KMS-11 (cell line): ENCODE measurements around the gene TC2N.

Experiments
- H2AFZ ChIP-seq: fragments of 200-600 bp; sonication (generic); 2 replicates; pipeline ENCODE4 v1.6.1; 2016; ENCODE audit warnings: antibody characterized with exemption, mixed run types, low read depth
- H3K27ac ChIP-seq: fragments of 200-600 bp; sonication (generic); 2 replicates; pipeline ENCODE4 v1.6.1; 2016; ENCODE audit warnings: mild to moderate bottlenecking, mixed run types
- H3K27me3 ChIP-seq: fragments of 200-600 bp; sonication (generic); 2 replicates; pipeline ENCODE4 v1.6.1; 2017; ENCODE audit warnings: mild to moderate bottlenecking, low read depth, mixed run types, moderate library complexity; ENCODE audit not compliant: insufficient read depth
- H3K36me3 ChIP-seq: fragments of 200-600 bp; sonication (generic); 2 replicates; pipeline ENCODE4 v1.6.1; 2017; ENCODE audit warnings: mild to moderate bottlenecking, mixed run types; ENCODE audit not compliant: insufficient read depth
- H3K4me1 ChIP-seq: fragments of 200-600 bp; sonication (generic); 2 replicates; pipeline ENCODE4 v1.6.1; 2016; ENCODE audit warnings: mild to moderate bottlenecking, low read depth, mixed run types; ENCODE audit not compliant: poor library complexity, severe bottlenecking
- H3K4me2 ChIP-seq: fragments of 200-600 bp; sonication (generic); 2 replicates; pipeline ENCODE4 v1.7.0; 2016; ENCODE audit warnings: mild to moderate bottlenecking, mixed run types
- H3K4me3 ChIP-seq: fragments of 200-600 bp; sonication (generic); IDR thresholded peaks from 2 replicates; pipeline ENCODE4 v1.6.1; 2017; ENCODE audit warnings: low read depth, low read length, mixed read lengths; ENCODE audit not compliant: insufficient read depth
- H3K79me2 ChIP-seq: fragments of 200-600 bp; sonication (generic); 2 replicates; pipeline ENCODE4 v1.6.1; 2016; ENCODE audit warnings: low read depth, mixed run types; ENCODE audit not compliant: insufficient read depth
- H3K9ac ChIP-seq: fragments of 200-600 bp; sonication (generic); 2 replicates; pipeline ENCODE4 v1.6.1; 2016; ENCODE audit warnings: mild to moderate bottlenecking, mixed run types
- H4K20me1 ChIP-seq: fragments of 200-600 bp; sonication (generic); 2 replicates; pipeline ENCODE4 v1.6.1; 2016; ENCODE audit warnings: mild to moderate bottlenecking, mixed run types; ENCODE audit not compliant: insufficient read depth
- TF ChIP-seq, protein P1 (sequence below): fragments of 200-600 bp; sonication (generic); conservative IDR thresholded peaks from 2 replicates; pipeline ENCODE4 v1.6.1; 2017; ENCODE audit warnings: low read depth, mild to moderate bottlenecking, antibody characterized with exemption, low read length, moderate library complexity, mixed read lengths

The TC2N gene

DNA sequence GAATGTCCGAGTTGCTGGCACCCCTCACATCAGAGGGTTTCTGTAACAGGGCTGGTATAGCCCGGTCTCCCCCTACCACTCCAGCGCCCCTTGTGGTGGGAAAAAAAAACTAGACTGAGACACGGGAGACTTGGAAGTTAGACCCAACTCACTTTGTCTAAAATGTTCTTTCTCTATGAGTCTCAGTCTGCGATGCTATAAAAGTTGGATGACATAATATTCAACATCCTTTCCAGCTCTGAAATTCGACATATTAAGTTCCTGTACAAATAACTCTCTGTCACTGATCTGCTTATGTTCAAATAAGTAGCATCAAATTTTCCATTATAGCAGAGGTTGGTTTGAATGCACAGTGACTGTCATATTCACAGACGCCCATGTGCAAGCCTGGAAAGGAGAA, 25.7 kb upstream of the TC2N start:
- H4K20me1 ChIP-seq = no peaks in the 10 kb centered on the region
- TF ChIP-seq, protein P1, sequence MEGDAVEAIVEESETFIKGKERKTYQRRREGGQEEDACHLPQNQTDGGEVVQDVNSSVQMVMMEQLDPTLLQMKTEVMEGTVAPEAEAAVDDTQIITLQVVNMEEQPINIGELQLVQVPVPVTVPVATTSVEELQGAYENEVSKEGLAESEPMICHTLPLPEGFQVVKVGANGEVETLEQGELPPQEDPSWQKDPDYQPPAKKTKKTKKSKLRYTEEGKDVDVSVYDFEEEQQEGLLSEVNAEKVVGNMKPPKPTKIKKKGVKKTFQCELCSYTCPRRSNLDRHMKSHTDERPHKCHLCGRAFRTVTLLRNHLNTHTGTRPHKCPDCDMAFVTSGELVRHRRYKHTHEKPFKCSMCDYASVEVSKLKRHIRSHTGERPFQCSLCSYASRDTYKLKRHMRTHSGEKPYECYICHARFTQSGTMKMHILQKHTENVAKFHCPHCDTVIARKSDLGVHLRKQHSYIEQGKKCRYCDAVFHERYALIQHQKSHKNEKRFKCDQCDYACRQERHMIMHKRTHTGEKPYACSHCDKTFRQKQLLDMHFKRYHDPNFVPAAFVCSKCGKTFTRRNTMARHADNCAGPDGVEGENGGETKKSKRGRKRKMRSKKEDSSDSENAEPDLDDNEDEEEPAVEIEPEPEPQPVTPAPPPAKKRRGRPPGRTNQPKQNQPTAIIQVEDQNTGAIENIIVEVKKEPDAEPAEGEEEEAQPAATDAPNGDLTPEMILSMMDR = peak; percentile 60
- H3K27me3 ChIP-seq = no peaks in the 10 kb centered on the region
- no peak overlapping the region for H2AFZ ChIP-seq
- no peak overlapping the region for H3K27ac ChIP-seq
- H3K4me3 ChIP-seq = no peak overlapping the region
- H3K4me2 ChIP-seq = no peak overlapping the region
- H3K4me1 ChIP-seq = no peaks in the 10 kb centered on the region
- H3K79me2 ChIP-seq = no peaks in the 10 kb centered on the region
- no peaks in the 10 kb centered on the region for H3K36me3 ChIP-seq
- no peak overlapping the region for H3K9ac ChIP-seq

DNA sequence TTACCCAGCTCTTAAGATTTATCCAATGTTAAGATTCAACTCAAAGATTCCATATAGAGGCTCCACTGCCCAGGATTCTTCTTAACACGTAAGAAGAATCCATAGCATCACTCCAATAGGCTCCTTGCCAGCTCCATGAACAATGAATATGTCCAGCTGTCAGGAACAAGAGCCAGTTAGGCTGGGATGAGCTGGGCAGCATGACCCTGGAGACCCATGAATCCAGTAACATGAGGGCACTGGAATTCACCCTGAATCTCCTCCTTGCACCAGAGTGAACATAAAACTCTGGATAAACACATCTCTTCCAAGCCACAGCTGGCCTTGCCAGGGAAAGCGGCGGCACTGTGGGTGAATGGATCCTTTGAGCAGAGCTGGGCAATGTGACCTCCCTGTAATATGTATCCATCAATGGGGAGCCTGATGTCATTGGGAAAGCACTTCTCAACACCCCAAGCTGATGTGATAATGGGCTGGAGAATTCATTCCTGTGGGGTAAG, 24.4 kb upstream of the TC2N start:
- H3K4me1 ChIP-seq = no peaks in the 10 kb centered on the region
- H3K4me2 ChIP-seq = no peak overlapping the region
- TF ChIP-seq, protein P1 = no peak

DNA sequence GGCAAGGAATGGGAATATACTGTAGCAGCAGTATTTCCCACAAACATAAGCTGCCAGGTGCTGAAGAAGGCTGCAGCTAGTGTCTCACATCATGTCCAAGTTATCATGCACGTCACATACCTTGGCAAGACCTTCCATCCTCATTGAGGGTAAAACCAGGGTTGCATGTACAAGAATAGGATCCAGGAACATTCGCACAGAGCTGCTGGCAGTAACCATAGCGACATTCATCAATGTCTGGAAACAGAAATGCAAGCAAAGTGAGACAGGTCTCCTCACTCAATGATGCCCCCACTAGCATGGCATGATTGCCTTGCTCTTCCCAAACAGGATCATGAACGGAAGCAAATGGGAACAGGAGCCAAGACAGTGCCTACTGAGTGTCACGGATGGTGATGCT, 23.8 kb upstream of the TC2N start:
- H3K4me2 ChIP-seq = no peak overlapping the region
- no peak overlapping the region for H2AFZ ChIP-seq
- TF ChIP-seq, protein P1 = no peak
- no peaks in the 10 kb centered on the region for H3K36me3 ChIP-seq
- H3K27ac ChIP-seq = no peak overlapping the region
- H3K79me2 ChIP-seq = no peaks in the 10 kb centered on the region
- H4K20me1 ChIP-seq = no peaks in the 10 kb centered on the region
- no peak overlapping the region for H3K9ac ChIP-seq
- H3K4me1 ChIP-seq = no peaks in the 10 kb centered on the region
- no peak overlapping the region for H3K4me3 ChIP-seq
- H3K27me3 ChIP-seq = no peaks in the 10 kb centered on the region

More for the DNA sequence above, 24.4 kb upstream of the TC2N start:
- Histone ChIP-seq H3K36me3 (no peaks in the 10 kb centered on the region), H3K27ac (no peak overlapping the region), H3K79me2 (no peaks in the 10 kb centered on the region), H3K27me3 (no peaks in the 10 kb centered on the region), H3K4me3 (no peak overlapping the region), H3K9ac (no peak overlapping the region), H4K20me1 (no peaks in the 10 kb centered on the region), H2AFZ (no peak overlapping the region)

DNA sequence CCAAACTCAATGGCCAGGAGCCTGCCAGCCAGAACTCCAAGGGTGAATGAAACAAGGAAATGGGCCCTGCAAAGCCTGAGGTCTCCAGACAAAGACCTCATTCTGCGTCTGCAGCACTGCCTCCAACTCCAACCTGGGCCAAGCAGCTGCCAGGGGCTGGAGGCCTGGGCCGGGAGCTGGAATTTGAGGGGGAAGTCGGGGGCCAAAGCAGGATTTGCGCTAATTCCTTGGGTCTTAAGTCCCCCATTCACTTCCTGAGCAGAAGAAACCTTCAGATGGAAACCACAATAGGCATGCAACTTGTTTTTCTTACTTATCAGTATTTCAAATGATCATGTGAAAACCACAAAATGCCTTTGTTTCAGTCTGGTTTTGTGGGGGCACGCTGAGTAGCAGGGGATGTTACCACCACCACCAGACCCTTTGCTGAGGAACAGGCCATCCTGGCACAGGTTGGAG, 23.0 kb upstream of the TC2N start:
- Histone ChIP-seq H2AFZ (no peak overlapping the region), H3K36me3 (no peaks in the 10 kb centered on the region), H3K27me3 (no peaks in the 10 kb centered on the region), H4K20me1 (no peaks in the 10 kb centered on the region), H3K4me3 (no peak overlapping the region), H3K79me2 (no peaks in the 10 kb centered on the region), H3K4me2 (no peak overlapping the region), H3K4me1 (no peaks in the 10 kb centered on the region), H3K27ac (no peak overlapping the region), H3K9ac (no peak overlapping the region)
- TF ChIP-seq, protein P1 = no peak
